Fibroblast of the aortic adventitia (primary cell): Measurements from ENCODE around the gene MSLN. TPM values are rescaled to one million over a fixed set of nuclear protein-coding genes. Genes with fewer than 3 reads are reported as not detected.
"Not testable (repeated sequence)": the region's sequence is repeated elsewhere in the genome, so short reads cannot be mapped to it uniquely, and the experiment has no call there.

Source experiments
- DNase-seq: peaks from one replicate; pipeline ENCODE4 v3.0.0-alpha.2; 2010; ENCODE audit warnings: low read depth
- H3K4me3 ChIP-seq: 2 replicates; pipeline ENCODE4 v1.5.1; 2011; ENCODE audit warnings: low read depth, mild to moderate bottlenecking, control low read depth, low read length, moderate library complexity
- CTCF ChIP-seq: IDR thresholded peaks from 2 replicates; pipeline ENCODE4 v1.5.1; 2011; ENCODE audit warnings: mild to moderate bottlenecking, low read length, control low read depth, inconsistent platforms; ENCODE audit not compliant: insufficient read depth
- total RNA-seq: library from RNA; depleted of rRNA; stranded (reverse); fragments of >200 nt; gene quantifications from 2 replicates; pipeline ENCODE4 v1.2.3, GENCODE V29; 2012; ENCODE audit warnings: low replicate concordance

Gene MSLN
- total RNA-seq: not detected in 2 replicates

- DNase-seq: no peak
- H3K4me3 ChIP-seq: no peak within 1 kb of the TSS
- TF ChIP-seq CTCF: no peak
Observed at GRCh38 chr16:760545-761343, at the start of gene MSLN. Gene MSLN, plus strand, starts transcription at chr16:760734. Its CDS starts 1,947 bp downstream, at chr16:762681.

DNA sequence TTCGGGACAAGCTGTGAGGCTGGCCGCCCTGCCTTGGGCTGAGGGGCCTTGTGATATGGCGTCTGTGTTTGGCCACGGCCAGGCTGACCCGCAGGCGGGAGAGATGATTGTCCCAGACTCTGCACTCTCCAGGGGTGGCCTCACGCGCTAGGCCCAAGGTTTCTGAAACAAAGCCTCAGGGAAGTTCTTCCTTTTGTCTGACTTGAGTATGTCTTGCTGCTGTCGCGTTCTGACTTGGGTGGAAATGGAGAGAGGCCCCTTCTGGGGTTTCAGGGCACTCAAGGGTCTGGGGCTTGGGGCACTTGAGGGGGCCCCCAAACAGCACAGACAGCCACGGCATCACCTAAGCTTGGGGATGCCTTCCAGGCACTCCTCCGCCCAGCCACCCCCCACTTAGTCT is 49.5 kb upstream of the MSLN start:
- no peak for TF ChIP-seq CTCF
- no peak for DNase-seq
- H3K4me3 ChIP-seq: no peak overlapping the region

GRCh38 chr16:711548-712320 is 48.8 kb upstream of the MSLN start:
- H3K4me3 ChIP-seq: no peak overlapping the region
- DNase-seq: peak; percentile 61
- peak; percentile 85 for TF ChIP-seq CTCF

DNA sequence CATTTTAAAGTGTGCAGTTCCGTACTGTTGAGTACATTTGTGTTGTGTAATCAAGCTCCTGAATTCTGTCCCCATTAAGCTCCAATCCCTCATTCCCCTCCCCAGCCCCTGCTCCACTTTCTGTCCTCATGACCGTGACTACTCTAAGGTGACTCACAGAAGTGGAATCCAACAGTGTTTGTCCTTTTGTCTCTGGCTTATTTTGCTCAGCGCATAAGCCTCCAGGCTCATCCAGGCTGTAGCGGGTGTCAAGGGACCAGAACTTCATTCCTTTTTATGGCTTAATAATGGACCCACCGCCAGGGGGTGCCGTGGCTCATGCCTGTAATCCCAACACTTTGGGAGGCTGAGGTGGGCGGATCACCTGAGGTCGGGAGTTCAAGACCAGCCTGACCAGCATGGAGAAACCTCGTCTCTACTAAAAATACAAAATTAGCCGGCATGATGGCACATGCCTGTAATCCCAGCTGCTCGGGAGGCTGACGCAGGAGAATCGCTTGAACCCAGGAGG is 47.7 kb upstream of the MSLN start:
- peak; percentile 88 for DNase-seq
- peak; percentile 47 for TF ChIP-seq CTCF
- not testable (repeated sequence) for H3K4me3 ChIP-seq

DNA sequence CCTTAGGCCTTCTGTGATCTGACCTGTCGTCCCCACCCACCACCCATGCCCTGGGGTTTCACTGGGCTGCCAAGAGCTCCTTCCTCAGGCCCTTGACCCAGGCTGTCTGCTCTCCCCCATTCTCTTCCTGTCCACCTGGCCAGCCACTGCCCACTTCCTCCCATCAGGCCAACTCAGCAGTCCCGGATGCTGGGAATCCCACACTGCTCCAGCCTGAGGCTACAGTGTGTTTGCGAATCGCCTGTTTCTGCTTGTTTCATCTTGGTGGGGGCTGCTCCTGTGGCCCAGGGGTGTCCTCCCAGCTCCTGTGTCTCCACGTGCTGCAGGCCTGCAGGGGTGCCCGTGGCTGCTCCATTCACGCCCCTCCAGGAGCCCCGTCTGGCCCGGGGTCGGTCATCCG is 46.5 kb upstream of the MSLN start:
- DNase-seq: no peak
- H3K4me3 ChIP-seq: no peak overlapping the region
- TF ChIP-seq CTCF: no peak

- peak within 1 kb of the TSS; percentile 72 for H3K4me3 ChIP-seq
- DNase-seq: peak; percentile 74
- TF ChIP-seq CTCF: no peak
Observed at GRCh38 chr16:714558-715476, 45.7 kb upstream of the MSLN start, which contains the start of gene METRN. Gene METRN, plus strand, starts transcription at chr16:715118. Its CDS starts 172 bp downstream, at chr16:715290.
